Liver (tissue), 9 donors: ENCODE data around the gene TOMM7. TPM values are rescaled to one million over a fixed set of nuclear protein-coding genes. Genes with fewer than 3 reads are reported as not detected.

Experiments used
- DNase-seq: peaks from one replicate; pipeline ENCODE4 v3.0.0-alpha.2; 2017; ENCODE audit warnings: low spot score
- H3K27ac ChIP-seq, 2 donors: one replicate each; pipeline ENCODE4 v1.7.0; 2013; ENCODE audit warnings: inconsistent platforms in 2 of 2, low read length in 2 of 2, control low read depth in 1 of 2, low read depth in 1 of 2, mild to moderate bottlenecking in 1 of 2
- H3K27me3 ChIP-seq, 4 donors: one replicate each; pipeline versions ENCODE4 v1.6.1 to v1.7.0; 2013; ENCODE audit warnings: low read length in 3 of 4, inconsistent platforms in 1 of 4, mild to moderate bottlenecking in 1 of 4, moderate library complexity in 1 of 4; ENCODE audit not compliant: control insufficient read depth in 4 of 4, insufficient read depth in 4 of 4
- H3K36me3 ChIP-seq, 4 donors: one replicate each; pipeline versions ENCODE4 v1.6.1 to v1.7.0; 2013; ENCODE audit warnings: low read length in 3 of 4, mild to moderate bottlenecking in 3 of 4, low read depth in 1 of 4, moderate library complexity in 1 of 4; ENCODE audit not compliant: control insufficient read depth in 4 of 4, insufficient read depth in 3 of 4
- H3K4me1 ChIP-seq, 4 donors: one replicate each; pipeline versions ENCODE4 v1.6.1 to v1.7.0; 2013; ENCODE audit warnings: low read length in 3 of 4, mild to moderate bottlenecking in 3 of 4, moderate library complexity in 1 of 4; ENCODE audit not compliant: control insufficient read depth in 4 of 4, insufficient read depth in 4 of 4
- H3K4me3 ChIP-seq, 3 donors: one replicate each; pipeline versions ENCODE4 v1.6.1 to v1.7.0; 2013; ENCODE audit warnings: low read length in 3 of 3, control low read depth in 1 of 3, low read depth in 1 of 3, mild to moderate bottlenecking in 1 of 3
- H3K9ac ChIP-seq, 2 donors: one replicate each; pipeline ENCODE4 v1.7.0; 2013; ENCODE audit warnings: low read length in 2 of 2, mild to moderate bottlenecking in 2 of 2, moderate library complexity in 2 of 2, control low read depth in 1 of 2, low read depth in 1 of 2
- H3K9me3 ChIP-seq, 4 donors: one replicate each; pipeline versions ENCODE4 v1.6.1 to v1.7.0; 2013; ENCODE audit warnings: low read length in 3 of 4; ENCODE audit not compliant: control insufficient read depth in 4 of 4
- ATF3 ChIP-seq: IDR thresholded peaks from 2 replicates; pipeline ENCODE4 v1.6.1; 2016; ENCODE audit warnings: antibody characterized with exemption
- CTCF ChIP-seq: fragments of 150-350 bp; IDR thresholded peaks from 2 replicates; pipeline ENCODE4 v1.5.1; 2017; ENCODE audit warnings: improper control_type of control experiment, low read depth, low read length; ENCODE audit not compliant: missing input control
- EGR1 ChIP-seq, 2 donors: IDR thresholded peaks; 2 replicates each; pipeline ENCODE4 v1.6.1; 2016 to 2018; ENCODE audit warnings: antibody characterized with exemption in 2 of 2, low read depth in 2 of 2
- FOXA1 ChIP-seq: IDR thresholded peaks from 2 replicates; pipeline ENCODE4 v1.6.1; 2016; ENCODE audit warnings: antibody characterized with exemption
- FOXA2 ChIP-seq: IDR thresholded peaks from 2 replicates; pipeline ENCODE4 v1.6.1; 2016; ENCODE audit warnings: antibody characterized with exemption
- GABPA ChIP-seq, 2 donors: IDR thresholded peaks in 1 of 2; conservative IDR thresholded peaks in 1 of 2; 2 replicates each; pipeline ENCODE4 v1.6.1; 2016; ENCODE audit warnings: antibody characterized with exemption in 2 of 2, mild to moderate bottlenecking in 1 of 2, moderate library complexity in 1 of 2
- HNF4A ChIP-seq, 2 donors: conservative IDR thresholded peaks; 2 replicates each; pipeline ENCODE4 v1.6.1; 2016; ENCODE audit warnings: antibody characterized with exemption in 2 of 2, mild to moderate bottlenecking in 2 of 2
- HNF4G ChIP-seq: IDR thresholded peaks from 2 replicates; pipeline ENCODE4 v1.6.1; 2016; ENCODE audit warnings: antibody characterized with exemption
- NR2F2 ChIP-seq: IDR thresholded peaks from 2 replicates; pipeline ENCODE4 v1.6.1; 2016; ENCODE audit warnings: antibody characterized with exemption
- RAD21 ChIP-seq, 2 donors: IDR thresholded peaks; 2 replicates each; pipeline ENCODE4 v1.6.1; 2016; ENCODE audit warnings: antibody characterized with exemption in 2 of 2, mild to moderate bottlenecking in 2 of 2
- REST ChIP-seq: IDR thresholded peaks from 2 replicates; pipeline ENCODE4 v1.6.1; 2016; ENCODE audit warnings: antibody characterized with exemption, mild to moderate bottlenecking
- RXRA ChIP-seq, 2 donors: IDR thresholded peaks; 2 replicates each; pipeline ENCODE4 v1.6.1; 2017 to 2018; ENCODE audit warnings: antibody characterized with exemption in 2 of 2, mild to moderate bottlenecking in 1 of 2
- SP1 ChIP-seq: IDR thresholded peaks from 2 replicates; pipeline ENCODE4 v1.6.1; 2018; ENCODE audit warnings: antibody characterized with exemption, mild to moderate bottlenecking
- TAF1 ChIP-seq: conservative IDR thresholded peaks from 2 replicates; pipeline ENCODE4 v1.6.1; 2016; ENCODE audit warnings: antibody characterized with exemption, mild to moderate bottlenecking
- YY1 ChIP-seq: IDR thresholded peaks from 2 replicates; pipeline ENCODE4 v1.6.1; 2016; ENCODE audit warnings: antibody characterized with exemption, mild to moderate bottlenecking
- WGBS: extraction: QIAGEN DNeasy Blood & Tissue Kit; methylation state at CpG from one replicate; pipeline ENCODE4 v1.1.7; 2013; 5-methylcytosine and 5-hydroxymethylcytosine counted together
- polyA plus RNA-seq, 2 donors: library from polyadenylated mRNA; stranded (reverse) in 1 of 2; unstranded in 1 of 2; fragments of 200-250 nt in 1 of 2; fragments of >200 nt in 1 of 2; fragmentation: Nextera tagmentation in 1 of 2; extraction: Ambion mirVana in 1 of 2; gene quantifications; one replicate each; pipeline versions ENCODE4 v1.2.1 to v1.2.3, GENCODE V29; 2013 to 2015
- total RNA-seq, 2 donors: library from RNA; depleted of rRNA; stranded (reverse); fragments of >200 nt; gene quantifications; one replicate each; pipeline ENCODE4 v1.2.3, GENCODE V29; 2014
- TF ChIP-seq, protein P1 (sequence below): IDR thresholded peaks from 2 replicates; pipeline ENCODE4 v1.6.1; 2016; ENCODE audit warnings: antibody characterized with exemption
- TF ChIP-seq, protein P2 (sequence below): IDR thresholded peaks from 2 replicates; pipeline ENCODE4 v1.6.1; 2016; ENCODE audit warnings: antibody characterized with exemption
- donor health status: healthy.
- donor health status: healthy.
- donor health status: healthy.
- donor health status: healthy.
- donor health status: healthy.

The TOMM7 gene
- total and polyA plus RNA-seq, 4 donors: 39.2 to 271 (median 137) TPM

GRCh38 chr7:22783421-22783820 lies 39.2 kb downstream of the TOMM7 start:
- no peak for DNase-seq
- no peaks in the 10 kb centered on the region for H3K9me3 ChIP-seq
- no peak overlapping the region for H3K27ac ChIP-seq
- no peaks in the 10 kb centered on the region for H3K27me3 ChIP-seq
- no peak overlapping the region for H3K9ac ChIP-seq
- TF ChIP-seq REST: no peak
- TF ChIP-seq FOXA2: no peak
- no peak for TF ChIP-seq CTCF
- TF ChIP-seq ATF3: no peak
- TF ChIP-seq, protein P1, sequence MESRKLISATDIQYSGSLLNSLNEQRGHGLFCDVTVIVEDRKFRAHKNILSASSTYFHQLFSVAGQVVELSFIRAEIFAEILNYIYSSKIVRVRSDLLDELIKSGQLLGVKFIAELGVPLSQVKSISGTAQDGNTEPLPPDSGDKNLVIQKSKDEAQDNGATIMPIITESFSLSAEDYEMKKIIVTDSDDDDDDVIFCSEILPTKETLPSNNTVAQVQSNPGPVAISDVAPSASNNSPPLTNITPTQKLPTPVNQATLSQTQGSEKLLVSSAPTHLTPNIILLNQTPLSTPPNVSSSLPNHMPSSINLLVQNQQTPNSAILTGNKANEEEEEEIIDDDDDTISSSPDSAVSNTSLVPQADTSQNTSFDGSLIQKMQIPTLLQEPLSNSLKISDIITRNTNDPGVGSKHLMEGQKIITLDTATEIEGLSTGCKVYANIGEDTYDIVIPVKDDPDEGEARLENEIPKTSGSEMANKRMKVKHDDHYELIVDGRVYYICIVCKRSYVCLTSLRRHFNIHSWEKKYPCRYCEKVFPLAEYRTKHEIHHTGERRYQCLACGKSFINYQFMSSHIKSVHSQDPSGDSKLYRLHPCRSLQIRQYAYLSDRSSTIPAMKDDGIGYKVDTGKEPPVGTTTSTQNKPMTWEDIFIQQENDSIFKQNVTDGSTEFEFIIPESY: no peak
- TF ChIP-seq EGR1 (IDR thresholded peaks at IDR 0.05; ENCODE audit: low read depth in 2 of 2): no peak
- TF ChIP-seq NR2F2: no peak
- TF ChIP-seq YY1: no peak
- TF ChIP-seq SP1: no peak
- WGBS: 95% methylated on average over 5 of the region's 5 CpGs
- peaks cover 0 to 8% (median 2%) of the 10 kb centered on the region in 4 donors for H3K4me1 ChIP-seq
- H3K4me3 ChIP-seq: no peak overlapping the region
- no peaks in the 10 kb centered on the region for H3K36me3 ChIP-seq

DNA sequence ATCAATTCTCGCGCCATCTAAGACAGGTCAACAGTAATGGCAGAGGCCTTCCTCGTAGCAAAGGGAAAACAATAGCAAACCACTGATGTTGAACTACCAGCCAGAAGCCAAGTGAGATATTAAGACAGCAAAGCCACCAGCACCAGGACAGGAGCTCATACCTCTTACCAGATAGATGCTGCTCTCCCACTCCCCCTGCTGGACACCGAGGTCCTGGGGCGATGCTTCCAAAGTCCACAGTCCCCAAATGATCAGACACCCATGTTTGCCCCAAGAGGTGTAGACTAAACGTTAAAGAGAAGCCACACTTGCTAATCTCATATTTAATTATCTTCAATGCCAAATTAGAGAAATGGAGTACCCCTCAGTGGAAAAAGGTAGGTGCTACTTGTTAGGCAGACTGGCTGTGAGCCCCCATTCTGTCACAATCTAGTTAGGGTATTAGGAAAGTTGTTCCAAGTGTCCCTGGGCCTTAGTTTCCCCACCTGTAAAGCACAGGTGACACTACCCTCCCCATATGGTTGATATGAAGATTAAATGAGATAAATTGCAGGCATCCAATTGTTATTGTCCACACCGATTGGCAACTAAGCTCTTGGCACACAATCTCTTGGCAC lies 39.9 kb downstream of the TOMM7 start:
- H3K36me3 ChIP-seq: no peaks in the 10 kb centered on the region
- H3K27me3 ChIP-seq: no peaks in the 10 kb centered on the region
- no peak for TF ChIP-seq GABPA (IDR thresholded peaks at IDR 0.05 in 1 of 2, conservative IDR thresholded peaks at IDR 0.05 in 1 of 2)
- TF ChIP-seq, protein P2, sequence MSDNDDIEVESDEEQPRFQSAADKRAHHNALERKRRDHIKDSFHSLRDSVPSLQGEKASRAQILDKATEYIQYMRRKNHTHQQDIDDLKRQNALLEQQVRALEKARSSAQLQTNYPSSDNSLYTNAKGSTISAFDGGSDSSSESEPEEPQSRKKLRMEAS: no peak
- TF ChIP-seq YY1: no peak
- TF ChIP-seq HNF4G: peak; percentile 70
- TF ChIP-seq FOXA1: no peak
- TF ChIP-seq ATF3: no peak
- TF ChIP-seq TAF1: no peak
- TF ChIP-seq RAD21 (IDR thresholded peaks at IDR 0.05): peak; percentile 77 to 89
- TF ChIP-seq RXRA (IDR thresholded peaks at IDR 0.05): no peak
- TF ChIP-seq FOXA2: no peak
- TF ChIP-seq NR2F2: no peak
- peak; percentile 75 for TF ChIP-seq CTCF
- peak; percentile 62 to 88 for TF ChIP-seq HNF4A (conservative IDR thresholded peaks at IDR 0.05)
- WGBS: 62% methylated on average over 7 of the region's 7 CpGs
- H3K4me1 ChIP-seq: peaks cover 0 to 8% (median 2%) of the 10 kb centered on the region in 4 donors
- no peak overlapping the region for H3K9ac ChIP-seq
- H3K27ac ChIP-seq: no peak overlapping the region
- DNase-seq: peak; percentile 69
- no peak overlapping the region for H3K4me3 ChIP-seq
- no peaks in the 10 kb centered on the region for H3K9me3 ChIP-seq
